Caco-2 (cell line): ENCODE data around the gene TCEA3. TPM values are rescaled to one million over a fixed set of nuclear protein-coding genes. Genes with fewer than 3 reads are reported as not detected.

ENCODE experiments used
- BruUV-seq: library from RNA; stranded (reverse); fragments of 400-500 nt; replicated peaks from 2 replicates; lab custom pipeline; 2021; lab: Mats Ljungman, UMichigan
- CTCF ChIA-PET: fragments of 300-600 bp; sonication (Branson Sonifier 250); formaldehyde crosslinking; loops from one replicate; lab custom pipeline; 2022; ENCODE audit warnings: antibody characterized with exemption; lab: Charles Lee
- POLR2A ChIA-PET: fragments of 300-600 bp; sonication (Branson Sonifier 250); formaldehyde crosslinking; loops from one replicate; lab custom pipeline; 2022; ENCODE audit warnings: antibody characterized with exemption; lab: Charles Lee
- DNase-seq, 2 experiments: peaks; one replicate each; pipeline versions ENCODE4 v3.0.0 to v3.0.0-alpha.2; 2020 to 2022
- H3K27me3 ChIP-seq: replicated peaks from 2 replicates; pipeline ENCODE4 v1.6.0; 2011; ENCODE audit warnings: low read length; ENCODE audit not compliant: control insufficient read depth, insufficient read depth
- H3K36me3 ChIP-seq: 2 replicates; pipeline ENCODE4 v1.5.1; 2011; ENCODE audit warnings: low read length; ENCODE audit not compliant: control insufficient read depth, insufficient read depth
- H3K4me1 ChIP-seq: fragments of 250-450 bp; sonication (Bioruptor Pico); 2 replicates; pipeline ENCODE4 v1.5.1; 2020; ENCODE audit warnings: mild to moderate bottlenecking
- H3K4me3 ChIP-seq: 2 replicates; pipeline ENCODE4 v1.5.1; 2011; ENCODE audit warnings: low read depth, mild to moderate bottlenecking, control low read depth, low read length
- H3K9me3 ChIP-seq: fragments of 250-450 bp; sonication (Bioruptor Pico); 2 replicates; pipeline ENCODE4 v1.5.1; 2020; ENCODE audit warnings: mild to moderate bottlenecking, moderate library complexity
- H3K27ac Mint-ChIP-seq: one replicate; pipeline ENCODE4 v1.8.0; 2022; ENCODE audit warnings: mixed read lengths; ENCODE audit not compliant: unreplicated experiment
- H3K27me3 Mint-ChIP-seq: one replicate; pipeline ENCODE4 v1.8.0; 2022; ENCODE audit warnings: mixed read lengths; ENCODE audit not compliant: insufficient read depth, unreplicated experiment
- H3K36me3 Mint-ChIP-seq: one replicate; pipeline ENCODE4 v1.8.0; 2022; ENCODE audit warnings: mild to moderate bottlenecking, mixed read lengths; ENCODE audit not compliant: insufficient read depth, unreplicated experiment
- H3K4me1 Mint-ChIP-seq: one replicate; pipeline ENCODE4 v1.8.0; 2022; ENCODE audit warnings: low read depth, mixed read lengths; ENCODE audit not compliant: unreplicated experiment
- H3K4me3 Mint-ChIP-seq: one replicate; pipeline ENCODE4 v1.8.0; 2022; ENCODE audit warnings: mild to moderate bottlenecking, moderate library complexity, mixed read lengths; ENCODE audit not compliant: unreplicated experiment
- H3K9me3 Mint-ChIP-seq: one replicate; pipeline ENCODE4 v1.8.0; 2022; ENCODE audit warnings: mixed read lengths; ENCODE audit not compliant: unreplicated experiment
- intact Hi-C: fragments of 100-400 bp; cut with micrococcal nuclease; formaldehyde crosslinking; loops from one replicate; pipeline ENCODE4 v1.10.0; 2022; ENCODE audit not compliant: unreplicated experiment
- total RNA-seq: library from RNA; stranded (reverse); gene quantifications from 2 replicates; pipeline ENCODE4 v1.2.3, GENCODE V29; 2022
- TF ChIP-seq, protein P1 (sequence below), 2 experiments: fragments of 200-600 bp in 1 of 2; IDR thresholded peaks; 1 replicate in 1 of 2; 2 replicates in 1 of 2; pipeline versions ENCODE4 v1.5.1 to v1.8.0; 2011 to 2022; ENCODE audit warnings: antibody characterized with exemption in 1 of 2, control low read depth in 1 of 2, inconsistent platforms in 1 of 2, low read depth in 1 of 2, low read length in 1 of 2, mild to moderate bottlenecking in 1 of 2, moderate library complexity in 1 of 2; ENCODE audit not compliant: insufficient read depth in 1 of 2, severe bottlenecking in 1 of 2, unreplicated experiment in 1 of 2

TCEA3 gene
- total RNA-seq, 1 experiment from 2014 or later = 14.6 TPM

DNA sequence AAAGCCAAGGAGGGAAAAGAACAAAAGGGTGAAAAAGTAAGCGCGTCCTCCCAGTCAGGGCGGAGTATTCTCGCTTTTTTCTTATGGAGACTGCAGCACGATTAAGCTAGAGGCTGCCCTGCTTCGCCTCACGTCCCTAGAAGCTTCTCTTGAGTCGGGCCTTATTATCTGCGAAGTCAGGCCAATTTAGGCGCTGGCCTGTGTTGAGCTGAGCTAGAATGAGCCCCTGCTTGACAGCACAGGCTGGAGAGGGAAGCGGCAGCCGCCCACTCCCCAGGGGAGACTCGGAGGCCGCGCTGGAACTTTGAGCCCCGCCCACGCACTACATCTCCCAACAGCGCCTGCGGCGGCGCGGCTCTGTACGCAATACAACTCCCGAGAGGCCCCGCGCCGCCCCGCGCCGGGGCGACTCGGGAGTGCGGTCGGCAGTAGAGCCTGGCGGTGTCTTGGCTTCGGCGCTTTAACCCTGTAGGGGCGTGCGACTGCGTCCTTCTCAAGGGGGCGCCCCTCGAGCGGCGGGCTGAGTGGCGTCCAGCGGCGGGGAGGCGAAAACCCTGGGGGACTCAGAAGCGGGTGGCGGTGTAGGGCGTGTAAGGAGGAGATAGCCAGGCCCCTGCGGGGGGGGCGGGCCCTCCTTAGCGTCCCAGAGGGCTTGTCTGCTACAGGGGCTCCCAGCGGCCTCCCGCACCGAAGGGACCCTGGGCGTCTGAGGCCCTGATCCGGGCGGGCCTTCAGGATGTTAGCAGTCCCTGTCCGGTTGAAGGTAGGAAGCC is 55.8 kb downstream of the TCEA3 start:
- Histone ChIP-seq H3K36me3 (no peaks in the 10 kb centered on the region; the same call in 1 of the 2 replicates), H3K9me3 (peaks cover 8% of the 10 kb centered on the region), H3K4me1 (peaks cover 22% of the 10 kb centered on the region), H3K27me3 (no peaks in the 10 kb centered on the region), H3K4me3 (peak overlapping the region; percentile 73)
- peak overlapping the region; percentile 80 for H3K4me3 Mint-ChIP-seq
- CTCF ChIA-PET = interaction anchor here (0.6 to 1.8 kb wide), 6 partner anchors 24 to 208 kb away, joined by 3 to 15 read pairs (median 3); partner anchors contain the start of genes ASAP3 and HNRNPR
- DNase-seq = peak; percentile 88 to 89
- TF ChIP-seq, protein P1, sequence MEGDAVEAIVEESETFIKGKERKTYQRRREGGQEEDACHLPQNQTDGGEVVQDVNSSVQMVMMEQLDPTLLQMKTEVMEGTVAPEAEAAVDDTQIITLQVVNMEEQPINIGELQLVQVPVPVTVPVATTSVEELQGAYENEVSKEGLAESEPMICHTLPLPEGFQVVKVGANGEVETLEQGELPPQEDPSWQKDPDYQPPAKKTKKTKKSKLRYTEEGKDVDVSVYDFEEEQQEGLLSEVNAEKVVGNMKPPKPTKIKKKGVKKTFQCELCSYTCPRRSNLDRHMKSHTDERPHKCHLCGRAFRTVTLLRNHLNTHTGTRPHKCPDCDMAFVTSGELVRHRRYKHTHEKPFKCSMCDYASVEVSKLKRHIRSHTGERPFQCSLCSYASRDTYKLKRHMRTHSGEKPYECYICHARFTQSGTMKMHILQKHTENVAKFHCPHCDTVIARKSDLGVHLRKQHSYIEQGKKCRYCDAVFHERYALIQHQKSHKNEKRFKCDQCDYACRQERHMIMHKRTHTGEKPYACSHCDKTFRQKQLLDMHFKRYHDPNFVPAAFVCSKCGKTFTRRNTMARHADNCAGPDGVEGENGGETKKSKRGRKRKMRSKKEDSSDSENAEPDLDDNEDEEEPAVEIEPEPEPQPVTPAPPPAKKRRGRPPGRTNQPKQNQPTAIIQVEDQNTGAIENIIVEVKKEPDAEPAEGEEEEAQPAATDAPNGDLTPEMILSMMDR (IDR thresholded peaks at IDR 0.05; ENCODE audit: insufficient read depth in 1 of 2, low read depth in 1 of 2, low read length in 1 of 2, severe bottlenecking in 1 of 2, unreplicated experiment in 1 of 2) = peak in 1 of 2 experiments; percentile 31
- BruUV-seq = no TSS peak
- H3K36me3 Mint-ChIP-seq = peaks cover 24% of the 10 kb centered on the region
- peaks cover 1% of the 10 kb centered on the region for H3K4me1 Mint-ChIP-seq
- no peaks in the 10 kb centered on the region for H3K9me3 Mint-ChIP-seq
- intact Hi-C loops = loop anchor here (1.0 kb wide), 2 partner anchors 24 to 36 kb away; partner anchors contain the start of gene HNRNPR
- H3K27ac Mint-ChIP-seq = peak overlapping the region; percentile 85
- H3K27me3 Mint-ChIP-seq = no peaks in the 10 kb centered on the region
- POLR2A ChIA-PET = interaction anchor here (0.6 to 2.4 kb wide), 3 partner anchors 24 to 275 kb away, joined by 3 to 45 read pairs (median 12); partner anchors contain the start of gene HNRNPR

DNA sequence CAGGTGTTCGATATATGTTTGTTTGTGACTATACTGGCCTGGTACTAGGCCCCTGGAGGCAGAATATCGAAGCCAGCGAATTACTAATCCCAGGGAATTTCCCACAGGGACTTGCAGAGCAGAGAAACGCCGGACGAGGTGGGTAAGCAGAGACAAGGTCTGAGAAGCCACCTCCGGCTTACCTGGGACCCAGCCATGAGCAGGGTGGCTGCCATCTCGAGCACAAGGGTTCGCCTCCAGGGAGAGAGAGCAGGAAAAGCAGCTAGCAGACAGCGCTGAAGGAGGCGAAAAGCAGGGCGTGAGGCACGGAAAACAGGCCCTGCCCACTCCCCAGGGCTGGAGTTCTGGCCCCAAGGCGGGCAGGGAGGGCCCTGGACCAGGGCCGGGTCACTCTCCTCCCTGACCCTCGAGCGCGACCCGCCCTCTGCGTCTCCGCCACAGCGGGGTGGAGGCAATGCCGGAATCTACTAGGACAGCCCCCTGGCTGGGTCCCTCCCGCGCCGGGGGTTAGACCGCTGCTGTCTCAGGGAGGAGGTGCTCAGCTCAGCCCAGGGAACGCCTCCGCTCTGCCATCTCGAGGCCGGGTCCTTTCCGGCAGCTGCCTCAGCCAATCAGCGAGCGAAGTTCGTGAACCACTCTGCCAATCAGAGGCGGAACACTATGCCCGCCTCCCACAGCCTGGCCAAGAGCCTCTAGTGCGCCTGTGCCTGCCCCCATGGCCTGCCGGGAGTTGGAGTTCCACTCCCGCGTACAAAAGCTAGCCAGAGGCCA is 56.6 kb downstream of the TCEA3 start:
- H3K4me1 Mint-ChIP-seq = no peaks in the 10 kb centered on the region
- no peaks in the 10 kb centered on the region for H3K27me3 Mint-ChIP-seq
- CTCF ChIA-PET = interaction anchor here (0.6 to 1.8 kb wide), 7 partner anchors 9 to 209 kb away, joined by 3 to 15 read pairs (median 4); partner anchors contain the start of genes ASAP3 and HNRNPR
- H3K4me3 ChIP-seq = peak overlapping the region; percentile 73
- H3K36me3 ChIP-seq = no peaks in the 10 kb centered on the region; the same call in none of the 2 replicates
- peak overlapping the region; percentile 85 for H3K27ac Mint-ChIP-seq
- intact Hi-C loops = loop anchor here (1.0 kb wide), 2 partner anchors 24 to 36 kb away; partner anchors contain the start of gene HNRNPR
- no peaks in the 10 kb centered on the region for H3K27me3 ChIP-seq
- DNase-seq = peak; percentile 98
- BruUV-seq = no TSS peak
- TF ChIP-seq, protein P1 (IDR thresholded peaks at IDR 0.05; ENCODE audit: insufficient read depth in 1 of 2, low read depth in 1 of 2, low read length in 1 of 2, severe bottlenecking in 1 of 2, unreplicated experiment in 1 of 2) = no peak
- no peaks in the 10 kb centered on the region for H3K9me3 Mint-ChIP-seq
- H3K9me3 ChIP-seq = peaks cover 16% of the 10 kb centered on the region
- POLR2A ChIA-PET = interaction anchor here (0.6 to 2.4 kb wide), 3 partner anchors 15 to 274 kb away, joined by 3 to 45 read pairs (median 4); partner anchors contain the start of gene HNRNPR
- peaks cover 22% of the 10 kb centered on the region for H3K4me1 ChIP-seq
- H3K36me3 Mint-ChIP-seq = peaks cover 32% of the 10 kb centered on the region
- peak overlapping the region; percentile 80 for H3K4me3 Mint-ChIP-seq

- no TSS peak for BruUV-seq
- H3K27me3 Mint-ChIP-seq = no peaks in the 10 kb centered on the region
- ChIA-PET POLR2A (interaction anchor here (2.4 kb wide), 1 partner anchor 23 kb away, joined by 45 read pairs; the partner anchor contains the start of gene HNRNPR), CTCF (interaction anchor here (1.8 kb wide), 1 partner anchor 23 kb away, joined by 15 read pairs; the partner anchor contains the start of gene HNRNPR)
- peaks cover 22% of the 10 kb centered on the region for H3K4me1 ChIP-seq
- no peaks in the 10 kb centered on the region for H3K4me1 Mint-ChIP-seq
- peak overlapping the region; percentile 85 for H3K27ac Mint-ChIP-seq
- no peaks in the 10 kb centered on the region for H3K9me3 Mint-ChIP-seq
- intact Hi-C loops = no loop called here
- H3K4me3 Mint-ChIP-seq = peak overlapping the region; percentile 80
- peaks cover 37% of the 10 kb centered on the region for H3K36me3 Mint-ChIP-seq
- H3K4me3 ChIP-seq = peak overlapping the region; percentile 44
- peaks cover 3% of the 10 kb centered on the region for H3K36me3 ChIP-seq
- peak in 1 of 2 experiments; percentile 8 for DNase-seq
- H3K27me3 ChIP-seq = no peaks in the 10 kb centered on the region
- H3K9me3 ChIP-seq = peaks cover 21% of the 10 kb centered on the region
- TF ChIP-seq, protein P1 (IDR thresholded peaks at IDR 0.05; ENCODE audit: insufficient read depth in 1 of 2, low read depth in 1 of 2, low read length in 1 of 2, severe bottlenecking in 1 of 2, unreplicated experiment in 1 of 2) = no peak
These were observed 57.1 kb downstream of the TCEA3 start for GRCh38 chr1:23367451-23367790.
